HL-60 (cell line): ENCODE measurements around the gene ATP8A2.

Experiments used
- DNase-seq, 2 experiments: peaks; one replicate each; pipeline ENCODE4 v3.0.0-alpha.2; 2010 to 2020; ENCODE audit warnings: low read depth in 1 of 2, low spot score in 1 of 2
- H3K27ac ChIP-seq: fragments of 250-450 bp; sonication (Bioruptor Pico); replicated peaks from 2 replicates; pipeline ENCODE4 v1.5.1; 2020; ENCODE audit warnings: mild to moderate bottlenecking, moderate library complexity
- H3K27me3 ChIP-seq: fragments of 250-450 bp; sonication (Bioruptor Pico); 2 replicates; pipeline ENCODE4 v1.5.1; 2021; ENCODE audit warnings: mild to moderate bottlenecking, moderate library complexity; ENCODE audit not compliant: insufficient read depth, poor library complexity, severe bottlenecking
- H3K4me3 ChIP-seq: replicated peaks from 2 replicates; pipeline ENCODE4 v1.5.1; 2011; ENCODE audit warnings: mild to moderate bottlenecking, control low read depth, low read length; ENCODE audit not compliant: insufficient read depth
- CTCF ChIP-seq: IDR thresholded peaks from one replicate; pipeline ENCODE4 v1.5.1; 2011; ENCODE audit warnings: low read length, control low read depth, inconsistent platforms; ENCODE audit not compliant: insufficient read depth
- GABPA ChIP-seq: IDR thresholded peaks from 2 replicates; pipeline ENCODE4 v1.6.1; 2012; ENCODE audit warnings: low read depth
- POLR2AphosphoS5 ChIP-seq: IDR thresholded peaks from 2 replicates; pipeline ENCODE4 v1.6.1; 2012; ENCODE audit warnings: low read depth
- REST ChIP-seq: IDR thresholded peaks from 2 replicates; pipeline ENCODE4 v1.6.1; 2012; ENCODE audit warnings: low read depth; ENCODE audit not compliant: insufficient replicate concordance
- SPI1 ChIP-seq: IDR thresholded peaks from 2 replicates; pipeline ENCODE4 v1.6.1; 2012; ENCODE audit warnings: low read depth, mild to moderate bottlenecking, borderline replicate concordance
- long read RNA-seq: library from polyadenylated mRNA; unstranded; transcript quantifications from one replicate; pipeline ENCODE4 v2.0.0, GENCODE V29; 2020

ATP8A2 gene
- long read RNA-seq, partial matches to known transcripts, result 0 of 2 reads
- long read RNA-seq, other reads (novel, unspliced or antisense), result 2 of 2 reads

- TF ChIP-seq SPI1, result no peak
- TF ChIP-seq GABPA, result no peak
- TF ChIP-seq REST, result no peak
- no peak for TF ChIP-seq POLR2AphosphoS5
- TF ChIP-seq CTCF, result no peak
- Histone ChIP-seq H3K4me3 (no peak within 1 kb of the TSS), H3K27ac (no peak within 1 kb of the TSS), H3K27me3 (peaks cover 54% of the 10 kb centered on the region)
- no peak for DNase-seq
Observed at GRCh38 chr13:25371875-25372283, at the start of gene ATP8A2. TSS of gene ATP8A2 (plus strand) at chr13:25371974. CDS start at chr13:25372213, 239 bp downstream.

GRCh38 chr13:25324100-25324499 lies 47.7 kb upstream of the ATP8A2 start:
- TF ChIP-seq REST (no peak), CTCF (no peak), SPI1 (no peak), GABPA (no peak), POLR2AphosphoS5 (no peak)
- no peaks in the 10 kb centered on the region for H3K27me3 ChIP-seq
- no peak for DNase-seq
- no peak overlapping the region for H3K27ac ChIP-seq
- H3K4me3 ChIP-seq, result no peak overlapping the region

- no peak for TF ChIP-seq GABPA
- TF ChIP-seq CTCF, result no peak
- Histone ChIP-seq H3K27me3 (no peaks in the 10 kb centered on the region), H3K27ac (no peak overlapping the region), H3K4me3 (no peak overlapping the region)
- peak in 1 of 2 experiments; percentile 29 for DNase-seq
Observed at GRCh38 chr13:25329706-25330105, 42.1 kb upstream of the ATP8A2 start.

- no peak for TF ChIP-seq REST
- no peak for TF ChIP-seq CTCF
- TF ChIP-seq GABPA, result no peak
- TF ChIP-seq POLR2AphosphoS5, result no peak
- no peak for TF ChIP-seq SPI1
- DNase-seq, result no peak
- H3K27ac ChIP-seq, result no peak overlapping the region
Observed at GRCh38 chr13:25330541-25330940, 41.2 kb upstream of the ATP8A2 start.

More at GRCh38 chr13:25330541-25330940, 41.2 kb upstream of the ATP8A2 start:
- H3K4me3 ChIP-seq, result no peak overlapping the region
- no peaks in the 10 kb centered on the region for H3K27me3 ChIP-seq
